HepG2 (cell line): ENCODE results near the gene SLC39A2. TPM values are rescaled to one million over a fixed set of nuclear protein-coding genes. Genes with fewer than 3 reads are reported as not detected.

ENCODE experiments used
- ERF ChIP-seq: IDR thresholded peaks from 2 replicates; pipeline ENCODE4 v1.6.1; 2018; ENCODE audit warnings: missing biosample characterization, missing genetic modification reagents
- KDM5B ChIP-seq: sonication (generic); formaldehyde crosslinking; IDR thresholded peaks from 2 replicates; pipeline ENCODE4 v1.4.0; 2020; ENCODE audit warnings: missing genetic modification reagents, mild to moderate bottlenecking, borderline replicate concordance
- MED1 ChIP-seq: sonication (generic); formaldehyde crosslinking; IDR thresholded peaks from 2 replicates; pipeline ENCODE4 v1.4.0; 2020; ENCODE audit warnings: missing genetic modification reagents
- MXD1 ChIP-seq: sonication (generic); formaldehyde crosslinking; IDR thresholded peaks from 2 replicates; pipeline ENCODE4 v1.4.0; 2020; ENCODE audit warnings: mild to moderate bottlenecking, missing genetic modification reagents
- MYPOP ChIP-seq: sonication (generic); formaldehyde crosslinking; IDR thresholded peaks from 2 replicates; pipeline ENCODE4 v1.8.1; 2023; ENCODE audit warnings: mild to moderate bottlenecking, moderate library complexity, missing genetic modification reagents
- RNF2 ChIP-seq: fragments of 450-650 bp; conservative IDR thresholded peaks from 2 replicates; pipeline ENCODE4 v1.6.1; 2016; ENCODE audit warnings: low read depth
- TFE3 ChIP-seq: IDR thresholded peaks from 2 replicates; pipeline ENCODE4 v1.6.1; 2016
- ZBTB25 ChIP-seq: IDR thresholded peaks from 2 replicates; pipeline ENCODE4 v1.6.1; 2018; ENCODE audit warnings: missing genetic modification reagents
- ZNF121 ChIP-seq: sonication (generic); formaldehyde crosslinking; IDR thresholded peaks from 2 replicates; pipeline ENCODE4 v1.5.0; 2020; ENCODE audit warnings: mild to moderate bottlenecking, missing genetic modification reagents
- ZNF235 ChIP-seq: sonication (generic); formaldehyde crosslinking; IDR thresholded peaks from 2 replicates; pipeline ENCODE4 v1.8.1; 2023; ENCODE audit warnings: mild to moderate bottlenecking, missing genetic modification reagents, borderline replicate concordance
- ZNF24 ChIP-seq: fragments of 450-650 bp; IDR thresholded peaks from 2 replicates; pipeline ENCODE4 v1.6.1; 2017; ENCODE audit warnings: antibody characterized with exemption, mild to moderate bottlenecking
- ZNF274 ChIP-seq: sonication (generic); formaldehyde crosslinking; IDR thresholded peaks from 2 replicates; pipeline ENCODE4 v1.5.1; 2020; ENCODE audit warnings: mild to moderate bottlenecking, missing genetic modification reagents
- ZNF3 ChIP-seq: IDR thresholded peaks from 2 replicates; pipeline ENCODE4 v1.7.0; 2017; ENCODE audit warnings: inconsistent platforms
- ZNF337 ChIP-seq: sonication (generic); formaldehyde crosslinking; IDR thresholded peaks from 2 replicates; pipeline ENCODE4 v1.5.1; 2020; ENCODE audit warnings: missing genetic modification reagents, low read depth, mild to moderate bottlenecking, borderline replicate concordance
- ZNF513 ChIP-seq: sonication (generic); formaldehyde crosslinking; conservative IDR thresholded peaks from 2 replicates; pipeline ENCODE4 v1.5.0; 2020; ENCODE audit warnings: missing genetic modification reagents
- ZNF615 ChIP-seq: sonication (generic); formaldehyde crosslinking; IDR thresholded peaks from 2 replicates; pipeline ENCODE4 v1.5.0; 2020; ENCODE audit warnings: mild to moderate bottlenecking, missing genetic modification reagents, borderline replicate concordance
- ZNF800 ChIP-seq: sonication (generic); formaldehyde crosslinking; IDR thresholded peaks from 2 replicates; pipeline ENCODE4 v1.4.0; 2020; ENCODE audit warnings: missing genetic modification reagents
- ZXDC ChIP-seq: sonication (generic); formaldehyde crosslinking; IDR thresholded peaks from 2 replicates; pipeline ENCODE4 v1.5.0; 2020; ENCODE audit warnings: mild to moderate bottlenecking, missing genetic modification reagents
- polyA plus RNA-seq, 8 experiments: library from polyadenylated mRNA; depleted of rRNA in 3 of 8; stranded (reverse) in 7 of 8; unstranded in 1 of 8; fragments of >200 nt; fragmentation: Illumina TruSeq in 4 of 8; extraction: Trizol in 4 of 8; gene quantifications; 2 replicates each; pipeline versions ENCODE4 v1.2.1 to v1.2.3, GENCODE V29; 2011 to 2016; ENCODE audit warnings: low read depth in 4 of 8, missing spikeins in 1 of 8, mixed read lengths in 1 of 8; ENCODE audit not compliant: insufficient read depth in 1 of 8
- total RNA-seq, 5 experiments: library from RNA; depleted of rRNA; stranded (reverse); fragments of >200 nt; fragmentation: Illumina TruSeq; extraction: Trizol; gene quantifications; 2 replicates each; pipeline ENCODE4 v1.2.3, GENCODE V29; 2016; ENCODE audit warnings: low read depth in 1 of 5

SLC39A2 gene
- total and polyA plus RNA-seq, 2 of the 13 experiments (the other 11 are each of a cell fraction or from before 2014, with no cell fraction given) = 0.08 to 0.11 TPM

GRCh38 chr14:21024585-21025370 lies 25.7 kb downstream of the SLC39A2 start, which contains the start of gene NDRG2 (continued):
- TF ChIP-seq ZNF800 (CRISPR knock-in tag) = peak; percentile 78; the same call in 1 of the 2 replicates
- TF ChIP-seq ZBTB25 (CRISPR knock-in tag) = no peak; the same call in 1 of the 2 replicates
- TF ChIP-seq ZNF3 (CRISPR knock-in tag) = peak; percentile 36; the same call in 1 of the 2 replicates
- peak; percentile 83 for TF ChIP-seq ZNF615 (CRISPR knock-in tag)
- no peak for TF ChIP-seq ZNF337 (CRISPR knock-in tag)
- no peak for TF ChIP-seq MYPOP (CRISPR knock-in tag)
- no peak; the same call in 1 of the 2 replicates for TF ChIP-seq TFE3 (CRISPR knock-in tag)
- TF ChIP-seq ZXDC = 0 out of 2 replicates have a peak, but pooled peaks have one; percentile 40
- TF ChIP-seq MED1 (CRISPR knock-in tag) = peak; percentile 78
- TF ChIP-seq RNF2 = no peak
- 0 out of 2 replicates have a peak, but pooled peaks have one; percentile 86 for TF ChIP-seq ZNF513 (CRISPR knock-in tag)
- TF ChIP-seq ZNF121 (CRISPR knock-in tag) = 0 out of 2 replicates have a peak, but pooled peaks have one; percentile 25
- TF ChIP-seq MXD1 = peak; percentile 87; the same call in 1 of the 2 replicates
- TF ChIP-seq ZNF24 = no peak
- TF ChIP-seq ZNF235 (CRISPR knock-in tag) = peak; percentile 95; the same call in 1 of the 2 replicates
- TF ChIP-seq KDM5B = peak; percentile 68
- TF ChIP-seq ZNF274 (CRISPR knock-in tag) = 0 out of 2 replicates have a peak, but pooled peaks have one; percentile 16
- peak; percentile 83; the same call in 1 of the 2 replicates for TF ChIP-seq ERF (CRISPR knock-in tag)
